Ovary (tissue), 9 donors: ENCODE measurements around the gene MRPL17. TPM values are rescaled to one million over a fixed set of nuclear protein-coding genes. Genes with fewer than 3 reads are reported as not detected.

ENCODE experiments used
- DNase-seq, 5 donors: peaks; one replicate each; pipeline ENCODE4 v3.0.0-alpha.2; 2019 to 2020
- H3K27ac ChIP-seq, 2 donors: fragments of 200-600 bp; one replicate each; pipeline versions ENCODE4 v1.5.1 to v1.8.0; 2019 to 2022
- H3K27me3 ChIP-seq: fragments of 200-600 bp; one replicate; pipeline ENCODE4 v1.8.0; 2022
- H3K36me3 ChIP-seq: fragments of 200-600 bp; sonication (generic); one replicate; pipeline ENCODE4 v1.5.1; 2019
- H3K4me1 ChIP-seq: one replicate; pipeline ENCODE4 v1.8.1; 2013; ENCODE audit warnings: mild to moderate bottlenecking, moderate library complexity; ENCODE audit not compliant: insufficient read depth
- H3K4me3 ChIP-seq: fragments of 200-600 bp; sonication (generic); one replicate; pipeline ENCODE4 v1.5.1; 2017
- H3K9me3 ChIP-seq, 2 donors: fragments of 200-600 bp in 1 of 2; sonication (generic) in 1 of 2; one replicate each; pipeline versions ENCODE4 v1.5.1 to v1.8.1; 2013 to 2019; ENCODE audit warnings: mild to moderate bottlenecking in 1 of 2, moderate library complexity in 1 of 2
- CTCF ChIP-seq, 3 donors: fragments of 450-650 bp in 2 of 3; fragments of 200-600 bp in 1 of 3; IDR thresholded peaks; one replicate each; pipeline versions ENCODE4 v1.5.1 to v1.8.0; 2016 to 2022; ENCODE audit warnings: antibody characterized with exemption in 3 of 3, mild to moderate bottlenecking in 1 of 3
- EP300 ChIP-seq: sonication (generic); formaldehyde crosslinking; IDR thresholded peaks from one replicate; pipeline ENCODE4 v1.6.1; 2017; ENCODE audit warnings: antibody characterized with exemption
- POLR2A ChIP-seq: fragments of 450-650 bp; IDR thresholded peaks from one replicate; pipeline ENCODE4 v1.6.1; 2017; ENCODE audit warnings: antibody characterized with exemption, mild to moderate bottlenecking, moderate library complexity
- WGBS, 3 donors: extraction: QIAGEN DNeasy Blood & Tissue Kit in 1 of 3; methylation state at CpG; one replicate each; pipeline versions ENCODE4 v1.1.5 to v1.1.7; 2013 to 2017; 5-methylcytosine and 5-hydroxymethylcytosine counted together
- intact Hi-C, 4 donors: fragments of 100-400 bp; cut with DNase I; formaldehyde crosslinking; loops; one replicate each; pipeline versions ENCODE4 v1.11.0 to v1.15.1; 2022 to 2023
- polyA plus RNA-seq, 2 donors: library from polyadenylated mRNA; stranded (reverse); fragments of 200-250 nt in 1 of 2; fragments of 350-450 nt in 1 of 2; fragmentation: Illumina TruSeq in 1 of 2; extraction: RNeasy Lipid Tissue Mini Kit (QIAGEN cat#74804) in 1 of 2; gene quantifications; one replicate each; pipeline ENCODE4 v1.2.3, GENCODE V29; 2013 to 2014
- total RNA-seq, 7 donors: library from RNA; depleted of rRNA in 2 of 7; stranded (reverse); fragments of >200 nt in 2 of 7; fragmentation: NEBNext Ultra II Directional in 3 of 7; extraction: Animal tissue kit (Norgen Biotek cat#: 25700) in 3 of 7; gene quantifications; one replicate each; pipeline versions ENCODE4 v1.1.0 to v1.2.4, GENCODE V29; 2016 to 2023
- donor health status: DM: no; HTN: no; CAD: no; lungs with moderate emphysema.
- donor health status: DM: no; HTN: no; CAD: no.
- donor health status: Bipolar disorder and iron deficiency.
- donor health status: DM: yes; HTN: yes; CAD: no.
- donor health status: DM: no; HTN: no; CAD: no.
- donor health status: DM: yes; HTN: yes; CAD: no.

Gene MRPL17
- total and polyA plus RNA-seq, 9 donors, result 23.0 to 37.9 (median 30.1) TPM

- no peak for DNase-seq
- intact Hi-C loops, result no loop called here
- no peaks in the 10 kb centered on the region for H3K9me3 ChIP-seq
- H3K27ac ChIP-seq, result no peak overlapping the region
- TF ChIP-seq EP300 (no peak), CTCF (IDR thresholded peaks at IDR 0.05) (no peak), POLR2A (no peak)
- no peaks in the 10 kb centered on the region for H3K27me3 ChIP-seq
- WGBS, 3 donors, result 90 to 96% (median 94%) methylated on average over 26 of the region's 26 CpGs
- H3K36me3 ChIP-seq, result no peaks in the 10 kb centered on the region
- peaks cover 7% of the 10 kb centered on the region for H3K4me1 ChIP-seq
- H3K4me3 ChIP-seq, result no peak overlapping the region
Measured at GRCh38 chr11:6640985-6641701, 42.0 kb downstream of the MRPL17 start.

GRCh38 chr11:6640036-6640984, 42.8 kb downstream of the MRPL17 start:
- Histone ChIP-seq H3K9me3 (no peaks in the 10 kb centered on the region), H3K4me3 (no peak overlapping the region), H3K4me1 (peaks cover 10% of the 10 kb centered on the region), H3K27me3 (no peaks in the 10 kb centered on the region), H3K27ac (no peak overlapping the region), H3K36me3 (no peaks in the 10 kb centered on the region)
- TF ChIP-seq EP300, result no peak
- TF ChIP-seq POLR2A, result no peak
- TF ChIP-seq CTCF (IDR thresholded peaks at IDR 0.05), result no peak
- intact Hi-C loops, result no loop called here
- WGBS, 3 donors, result 92 to 96% (median 93%) methylated on average over 35 to 36 of the region's 36 CpGs
- DNase-seq, result peak in 1 of 5 donors; percentile 15

GRCh38 chr11:6638429-6638828, 44.7 kb downstream of the MRPL17 start:
- H3K9me3 ChIP-seq, result no peaks in the 10 kb centered on the region
- WGBS, 3 donors, result 68 to 73% (median 71%) methylated on average over 4 of the region's 4 CpGs
- peaks cover 10% of the 10 kb centered on the region for H3K4me1 ChIP-seq
- no peak for DNase-seq
- no peaks in the 10 kb centered on the region for H3K27me3 ChIP-seq
- intact Hi-C loops, result no loop called here
- no peak for TF ChIP-seq EP300
- H3K36me3 ChIP-seq, result no peaks in the 10 kb centered on the region
- H3K27ac ChIP-seq, result no peak overlapping the region
- H3K4me3 ChIP-seq, result no peak overlapping the region

GRCh38 chr11:6637871-6638270, 45.3 kb downstream of the MRPL17 start:
- H3K4me1 ChIP-seq, result peaks cover 10% of the 10 kb centered on the region
- TF ChIP-seq POLR2A, result no peak
- TF ChIP-seq EP300, result no peak
- intact Hi-C loops, result no loop called here
- H3K27ac ChIP-seq, result no peak overlapping the region
- 1 to 8% (median 5%) methylated on average over 3 of the region's 3 CpGs for WGBS, 3 donors
- H3K27me3 ChIP-seq, result no peaks in the 10 kb centered on the region
- no peaks in the 10 kb centered on the region for H3K9me3 ChIP-seq
- no peaks in the 10 kb centered on the region for H3K36me3 ChIP-seq
- peak in 2 of 5 donors; percentile 53 to 66 for DNase-seq
- no peak overlapping the region for H3K4me3 ChIP-seq

- Histone ChIP-seq H3K27ac (peak overlapping the region in 1 of 2 donors; percentile 56), H3K4me3 (no peak overlapping the region), H3K36me3 (no peaks in the 10 kb centered on the region), H3K27me3 (no peaks in the 10 kb centered on the region), H3K9me3 (no peaks in the 10 kb centered on the region), H3K4me1 (peaks cover 10% of the 10 kb centered on the region)
- DNase-seq, result peak in 1 of 5 donors; percentile 11
- no peak for TF ChIP-seq CTCF (IDR thresholded peaks at IDR 0.05)
- no peak for TF ChIP-seq EP300
- no peak for TF ChIP-seq POLR2A
- WGBS, 3 donors, result 71 to 77% (median 72%) methylated on average over 3 of the region's 3 CpGs
- intact Hi-C loops, result no loop called here
Measured at GRCh38 chr11:6636480-6636879, 46.7 kb downstream of the MRPL17 start.
